Activated CD4-positive, alpha-beta T cell treated with anti-CD3 and anti-CD28 coated beads, Interleukin-2, amount 50 U/mL, for 1 hour (primary cell): ENCODE results near the gene FNDC3B.

Source experiments
- DNase-seq: peaks from one replicate; pipeline ENCODE4 v3.0.0-alpha.2; 2020

Gene FNDC3B

GRCh38 chr3:172098698-172099494 lies 59.5 kb downstream of the FNDC3B start:
- no peak for DNase-seq

- DNase-seq: no peak
Measured at GRCh38 chr3:172099495-172099808, 60.1 kb downstream of the FNDC3B start.

GRCh38 chr3:172100482-172100881 lies 61.1 kb downstream of the FNDC3B start:
- no peak for DNase-seq

GRCh38 chr3:172101107-172101506 lies 61.7 kb downstream of the FNDC3B start:
- DNase-seq: no peak

GRCh38 chr3:172102123-172102882 lies 62.9 kb downstream of the FNDC3B start:
- peak; percentile 18 for DNase-seq

GRCh38 chr3:172102883-172103310 lies 63.5 kb downstream of the FNDC3B start:
- DNase-seq: no peak

GRCh38 chr3:172103724-172104123 lies 64.3 kb downstream of the FNDC3B start:
- DNase-seq: no peak

- no peak for DNase-seq
Measured at GRCh38 chr3:172104471-172105072, 65.2 kb downstream of the FNDC3B start.

GRCh38 chr3:172106037-172106954 lies 66.9 kb downstream of the FNDC3B start:
- no peak for DNase-seq

- DNase-seq: peak; percentile 41
Measured at GRCh38 chr3:172106989-172107388, 67.6 kb downstream of the FNDC3B start.

GRCh38 chr3:172107403-172107802 lies 68.0 kb downstream of the FNDC3B start:
- DNase-seq: peak; percentile 20

- DNase-seq: no peak
Measured at GRCh38 chr3:172110127-172110779, 70.9 kb downstream of the FNDC3B start.

- DNase-seq: no peak
Measured at GRCh38 chr3:172111163-172111562, 71.8 kb downstream of the FNDC3B start.

GRCh38 chr3:172112078-172112733 lies 72.8 kb downstream of the FNDC3B start:
- DNase-seq: no peak

GRCh38 chr3:172112734-172113120 lies 73.3 kb downstream of the FNDC3B start:
- DNase-seq: no peak

- no peak for DNase-seq
Measured at GRCh38 chr3:172113710-172114109, 74.3 kb downstream of the FNDC3B start.

- no peak for DNase-seq
Measured at GRCh38 chr3:172115059-172115458, 75.7 kb downstream of the FNDC3B start.

- no peak for DNase-seq
Measured at GRCh38 chr3:172115787-172116186, 76.4 kb downstream of the FNDC3B start.

GRCh38 chr3:172118019-172118418 lies 78.6 kb downstream of the FNDC3B start:
- DNase-seq: no peak

- no peak for DNase-seq
Measured at GRCh38 chr3:172119266-172119969, 80.0 kb downstream of the FNDC3B start.

- no peak for DNase-seq
Measured at GRCh38 chr3:172120912-172121311, 81.5 kb downstream of the FNDC3B start.
